ENCODE measurements around the gene LRMDA. TPM values are rescaled to one million over a fixed set of nuclear protein-coding genes. Genes with fewer than 3 reads are reported as not detected.

LRMDA gene
- total RNA-seq, 1 donor from 2014 or later = 19.4 TPM

DNA sequence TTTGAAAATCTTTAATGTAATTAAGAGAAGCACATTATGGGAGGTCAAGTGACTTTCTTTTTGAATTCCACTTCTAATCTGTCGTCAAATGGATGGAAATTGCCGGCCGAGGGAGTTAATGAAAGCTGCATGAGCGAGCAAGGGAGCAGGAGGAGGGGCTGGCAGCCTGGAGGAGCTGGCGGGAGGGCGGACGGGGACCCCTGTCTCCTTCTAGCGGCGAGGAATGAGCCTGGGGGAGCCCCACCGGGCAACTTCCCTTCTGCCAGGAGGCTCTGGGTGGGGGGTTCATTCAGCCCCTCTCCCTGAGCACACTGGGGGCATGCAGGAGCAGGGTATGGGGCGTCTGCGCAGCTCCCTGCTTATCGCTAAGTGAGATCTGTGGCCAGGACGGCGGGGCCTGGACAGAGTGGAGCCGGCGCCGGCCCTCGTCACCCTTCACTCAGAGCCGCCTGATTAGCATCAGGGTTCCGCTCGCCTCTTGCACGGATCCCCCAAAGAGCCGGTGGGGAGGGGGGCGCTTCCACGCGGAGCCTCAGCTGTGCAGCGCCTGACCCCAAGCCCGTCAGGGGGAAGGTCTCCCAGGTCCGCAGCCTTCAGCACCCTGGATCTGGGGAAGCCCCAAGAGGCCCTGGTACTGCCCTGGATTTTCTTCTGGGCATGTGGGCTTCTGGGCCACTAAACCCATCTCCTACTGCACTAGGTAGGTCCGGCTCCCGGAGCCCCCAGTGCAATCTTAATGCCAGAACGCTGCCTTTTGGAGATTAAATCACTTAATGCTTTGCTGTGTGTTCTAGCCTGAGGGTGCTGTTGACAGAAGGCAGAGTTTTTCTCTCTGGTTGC is 680.8 kb downstream of the LRMDA start:
- no peaks in the 10 kb centered on the region for H3K27me3 Mint-ChIP-seq (ENCODE audit: unreplicated experiment)
- TF ChIP-seq, protein P1, sequence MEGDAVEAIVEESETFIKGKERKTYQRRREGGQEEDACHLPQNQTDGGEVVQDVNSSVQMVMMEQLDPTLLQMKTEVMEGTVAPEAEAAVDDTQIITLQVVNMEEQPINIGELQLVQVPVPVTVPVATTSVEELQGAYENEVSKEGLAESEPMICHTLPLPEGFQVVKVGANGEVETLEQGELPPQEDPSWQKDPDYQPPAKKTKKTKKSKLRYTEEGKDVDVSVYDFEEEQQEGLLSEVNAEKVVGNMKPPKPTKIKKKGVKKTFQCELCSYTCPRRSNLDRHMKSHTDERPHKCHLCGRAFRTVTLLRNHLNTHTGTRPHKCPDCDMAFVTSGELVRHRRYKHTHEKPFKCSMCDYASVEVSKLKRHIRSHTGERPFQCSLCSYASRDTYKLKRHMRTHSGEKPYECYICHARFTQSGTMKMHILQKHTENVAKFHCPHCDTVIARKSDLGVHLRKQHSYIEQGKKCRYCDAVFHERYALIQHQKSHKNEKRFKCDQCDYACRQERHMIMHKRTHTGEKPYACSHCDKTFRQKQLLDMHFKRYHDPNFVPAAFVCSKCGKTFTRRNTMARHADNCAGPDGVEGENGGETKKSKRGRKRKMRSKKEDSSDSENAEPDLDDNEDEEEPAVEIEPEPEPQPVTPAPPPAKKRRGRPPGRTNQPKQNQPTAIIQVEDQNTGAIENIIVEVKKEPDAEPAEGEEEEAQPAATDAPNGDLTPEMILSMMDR (IDR thresholded peaks at IDR 0.05; ENCODE audit: unreplicated experiment) = no peak
- no peaks in the 10 kb centered on the region for H3K9me3 Mint-ChIP-seq (ENCODE audit: unreplicated experiment)
- no peaks in the 10 kb centered on the region for H3K36me3 Mint-ChIP-seq (ENCODE audit: low read depth, unreplicated experiment)
- no peak for DNase-seq (ENCODE audit: low spot score)
- no peak overlapping the region for H3K27ac Mint-ChIP-seq (ENCODE audit: unreplicated experiment)
- H3K4me1 Mint-ChIP-seq (ENCODE audit: unreplicated experiment) = no peaks in the 10 kb centered on the region
- no peak overlapping the region for H3K4me3 Mint-ChIP-seq (ENCODE audit: unreplicated experiment)

DNA sequence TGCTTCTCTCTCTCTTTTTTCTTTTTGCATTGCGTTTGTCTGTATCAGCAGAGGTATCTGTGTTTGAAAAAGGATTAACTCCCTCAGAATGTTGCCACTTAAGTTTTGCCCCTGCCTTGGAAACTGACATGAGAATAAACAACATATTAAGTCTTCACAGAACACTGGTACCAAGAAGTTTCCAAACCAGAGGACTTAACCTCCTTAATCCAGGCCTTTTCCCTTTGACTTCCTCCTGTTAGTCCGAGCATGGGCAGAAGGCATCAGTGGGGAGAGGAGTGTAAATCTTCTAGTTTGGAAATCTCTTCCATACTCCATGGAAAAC is 681.4 kb downstream of the LRMDA start:
- no peaks in the 10 kb centered on the region for H3K4me1 Mint-ChIP-seq (ENCODE audit: unreplicated experiment)
- H3K36me3 Mint-ChIP-seq (ENCODE audit: low read depth, unreplicated experiment) = no peaks in the 10 kb centered on the region
- H3K27ac Mint-ChIP-seq (ENCODE audit: unreplicated experiment) = no peak overlapping the region
- DNase-seq (ENCODE audit: low spot score) = no peak
- no peak overlapping the region for H3K4me3 Mint-ChIP-seq (ENCODE audit: unreplicated experiment)
- TF ChIP-seq, protein P1 (IDR thresholded peaks at IDR 0.05; ENCODE audit: unreplicated experiment) = no peak
- H3K27me3 Mint-ChIP-seq (ENCODE audit: unreplicated experiment) = no peaks in the 10 kb centered on the region
- no peaks in the 10 kb centered on the region for H3K9me3 Mint-ChIP-seq (ENCODE audit: unreplicated experiment)

DNA sequence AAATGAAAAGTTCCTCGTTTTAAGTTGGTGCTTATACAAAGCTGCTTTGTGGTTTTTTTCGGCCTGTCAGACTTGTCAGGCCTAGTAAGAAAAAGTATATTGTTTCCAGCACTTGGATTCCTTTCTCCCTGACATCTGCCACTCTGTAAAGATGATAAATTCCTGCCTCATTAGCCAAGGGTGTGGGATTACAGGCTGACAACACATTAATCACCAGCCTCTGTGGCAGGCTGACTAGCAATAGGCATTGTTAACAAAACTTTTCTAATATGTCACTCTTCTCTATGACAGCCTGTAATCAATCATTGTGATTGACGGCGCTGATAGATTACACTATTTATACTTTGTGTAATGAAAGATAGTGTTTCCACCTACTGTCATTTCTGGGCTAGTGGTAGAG is 682.5 kb downstream of the LRMDA start:
- H3K4me3 Mint-ChIP-seq (ENCODE audit: unreplicated experiment) = no peak overlapping the region
- H3K27me3 Mint-ChIP-seq (ENCODE audit: unreplicated experiment) = no peaks in the 10 kb centered on the region
- no peak overlapping the region for H3K27ac Mint-ChIP-seq (ENCODE audit: unreplicated experiment)
- H3K36me3 Mint-ChIP-seq (ENCODE audit: low read depth, unreplicated experiment) = no peaks in the 10 kb centered on the region
- H3K9me3 Mint-ChIP-seq (ENCODE audit: unreplicated experiment) = no peaks in the 10 kb centered on the region
- no peak for DNase-seq (ENCODE audit: low spot score)
- TF ChIP-seq, protein P1 (IDR thresholded peaks at IDR 0.05; ENCODE audit: unreplicated experiment) = no peak
- H3K4me1 Mint-ChIP-seq (ENCODE audit: unreplicated experiment) = no peaks in the 10 kb centered on the region

DNA sequence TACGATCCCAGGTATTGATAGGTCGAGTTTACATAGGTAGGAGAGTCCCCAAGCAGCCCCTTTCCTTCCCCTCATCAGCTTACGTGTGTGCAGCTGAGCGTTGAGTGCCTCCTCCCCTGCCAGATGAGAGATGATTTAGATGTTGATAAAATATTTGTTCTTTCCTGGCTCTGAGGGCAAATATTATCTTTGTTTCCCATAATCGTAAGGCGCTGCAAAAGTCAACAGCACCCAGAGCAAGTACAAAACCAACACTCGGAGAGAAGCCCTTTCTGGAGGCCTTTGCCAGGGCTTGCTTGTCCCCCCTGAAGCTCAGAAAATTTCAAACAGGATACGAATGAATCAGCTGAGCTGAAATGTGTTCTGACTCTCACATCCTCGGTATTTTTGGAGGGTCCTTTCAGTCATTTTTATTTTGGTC is 683.2 kb downstream of the LRMDA start:
- Mint-ChIP-seq H3K27me3 (ENCODE audit: unreplicated experiment) (no peaks in the 10 kb centered on the region), H3K4me1 (ENCODE audit: unreplicated experiment) (no peaks in the 10 kb centered on the region), H3K27ac (ENCODE audit: unreplicated experiment) (no peak overlapping the region), H3K36me3 (ENCODE audit: low read depth, unreplicated experiment) (no peaks in the 10 kb centered on the region), H3K9me3 (ENCODE audit: unreplicated experiment) (no peaks in the 10 kb centered on the region), H3K4me3 (ENCODE audit: unreplicated experiment) (no peak overlapping the region)
- no peak for DNase-seq (ENCODE audit: low spot score)
- TF ChIP-seq, protein P1 (IDR thresholded peaks at IDR 0.05; ENCODE audit: unreplicated experiment) = no peak

DNA sequence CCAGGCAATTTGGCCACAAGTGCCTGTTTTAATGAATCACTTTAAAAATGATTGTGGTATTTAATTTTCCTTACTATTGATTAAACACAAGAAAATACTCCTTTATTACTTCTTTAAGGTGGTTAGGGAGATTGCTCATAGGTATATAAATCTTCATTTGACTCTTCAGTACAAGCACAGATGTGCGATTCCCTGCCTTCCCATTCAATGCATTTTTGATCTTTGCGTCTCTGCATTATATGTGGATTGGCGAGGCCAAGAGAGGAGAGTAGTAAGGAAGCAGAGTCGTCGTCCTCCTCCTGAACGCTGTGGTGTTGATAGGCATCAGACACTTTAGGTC is 683.7 kb downstream of the LRMDA start:
- Mint-ChIP-seq H3K9me3 (ENCODE audit: unreplicated experiment) (no peaks in the 10 kb centered on the region), H3K4me1 (ENCODE audit: unreplicated experiment) (no peaks in the 10 kb centered on the region), H3K27me3 (ENCODE audit: unreplicated experiment) (no peaks in the 10 kb centered on the region), H3K36me3 (ENCODE audit: low read depth, unreplicated experiment) (no peaks in the 10 kb centered on the region), H3K27ac (ENCODE audit: unreplicated experiment) (no peak overlapping the region), H3K4me3 (ENCODE audit: unreplicated experiment) (no peak overlapping the region)
- DNase-seq (ENCODE audit: low spot score) = no peak
- TF ChIP-seq, protein P1 (IDR thresholded peaks at IDR 0.05; ENCODE audit: unreplicated experiment) = no peak
